Stimulated activated CD4-positive, alpha-beta T cell treated with anti-CD3 and anti-CD28 coated beads, Interleukin-15, amount 100 ng/mL, for 48 hours (primary cell): ENCODE data around the gene YIF1B.
A peak's percentile ranks its signal among the peaks of the same experiment; 100 is the strongest.
"Not testable (repeated sequence)": the region's sequence is repeated elsewhere in the genome, so short reads cannot be mapped to it uniquely, and the experiment has no call there.

Source experiments
- DNase-seq, 2 donors: peaks; one replicate each; pipeline ENCODE4 v3.0.0-alpha.2; 2020; ENCODE audit warnings: low read depth in 2 of 2

The YIF1B gene

GRCh38 chr19:38277549-38277948 lies 38.2 kb downstream of the YIF1B start:
- no peak for DNase-seq

- no peak for DNase-seq
Measured at GRCh38 chr19:38276942-38277517, 38.7 kb downstream of the YIF1B start.

DNA sequence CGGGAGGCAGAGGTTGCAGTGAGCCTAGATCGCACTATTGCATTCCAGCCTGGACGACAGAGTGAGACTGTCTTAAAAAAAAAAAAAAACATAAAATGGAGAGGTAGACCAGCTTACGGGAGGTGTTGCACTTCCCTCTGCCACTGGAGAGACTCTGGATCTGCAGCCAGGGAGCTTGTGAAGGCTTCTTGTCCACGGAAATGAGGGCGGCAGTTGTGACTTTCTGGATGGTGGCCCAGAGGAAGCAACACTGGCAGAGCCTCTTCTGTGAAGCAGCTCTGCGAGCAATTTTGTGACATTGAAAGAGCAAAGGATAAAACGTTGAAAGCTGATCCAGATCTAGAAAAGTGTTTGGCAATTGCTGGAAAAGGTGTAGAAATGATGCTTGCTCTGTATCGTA lies 41.0 kb downstream of the YIF1B start:
- no peak for DNase-seq

GRCh38 chr19:38273499-38273898 lies 42.2 kb downstream of the YIF1B start:
- no peak for DNase-seq

- no peak for DNase-seq
Measured at GRCh38 chr19:38270587-38271167, 45.1 kb downstream of the YIF1B start.

GRCh38 chr19:38268539-38268938 lies 47.2 kb downstream of the YIF1B start:
- no peak for DNase-seq

DNA sequence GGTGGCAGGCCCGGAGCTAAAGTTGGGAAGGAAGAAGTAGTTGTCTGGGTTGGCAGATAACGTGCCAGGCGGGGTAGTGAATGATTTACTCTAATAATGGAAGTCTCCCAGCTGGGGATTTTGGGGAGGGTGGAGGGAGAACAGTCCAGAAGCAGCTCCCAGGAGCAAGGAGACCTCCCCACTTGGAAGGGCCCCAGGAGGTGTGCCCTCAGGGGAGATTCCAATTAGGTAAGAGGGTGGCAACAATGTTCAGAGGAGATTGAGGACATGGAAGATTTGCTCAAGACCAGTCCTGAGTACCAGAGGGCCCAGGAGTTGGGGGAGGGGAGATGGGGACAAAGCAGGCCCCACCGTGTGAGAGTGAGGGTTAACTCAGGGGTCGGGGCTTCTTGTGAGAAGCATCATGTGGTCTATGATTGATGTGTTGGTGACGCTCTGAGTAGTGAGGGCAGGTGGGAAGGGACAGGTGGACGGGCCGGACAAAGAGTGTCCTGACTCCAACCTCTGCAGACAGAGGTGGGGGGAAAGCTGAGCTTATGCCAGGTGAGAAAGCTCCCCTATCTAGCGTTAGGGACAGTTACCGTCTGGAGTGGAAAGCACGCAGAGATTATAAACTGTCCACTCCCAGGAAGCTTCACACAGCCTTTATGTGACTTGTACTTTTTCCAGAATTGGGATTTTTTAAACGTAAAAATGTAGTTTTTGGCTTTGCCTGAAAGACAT lies 47.8 kb downstream of the YIF1B start:
- no peak for DNase-seq

GRCh38 chr19:38266981-38267597 lies 48.7 kb downstream of the YIF1B start:
- no peak for DNase-seq

- no peak for DNase-seq
Measured at GRCh38 chr19:38265921-38266429, 49.8 kb downstream of the YIF1B start.

DNA sequence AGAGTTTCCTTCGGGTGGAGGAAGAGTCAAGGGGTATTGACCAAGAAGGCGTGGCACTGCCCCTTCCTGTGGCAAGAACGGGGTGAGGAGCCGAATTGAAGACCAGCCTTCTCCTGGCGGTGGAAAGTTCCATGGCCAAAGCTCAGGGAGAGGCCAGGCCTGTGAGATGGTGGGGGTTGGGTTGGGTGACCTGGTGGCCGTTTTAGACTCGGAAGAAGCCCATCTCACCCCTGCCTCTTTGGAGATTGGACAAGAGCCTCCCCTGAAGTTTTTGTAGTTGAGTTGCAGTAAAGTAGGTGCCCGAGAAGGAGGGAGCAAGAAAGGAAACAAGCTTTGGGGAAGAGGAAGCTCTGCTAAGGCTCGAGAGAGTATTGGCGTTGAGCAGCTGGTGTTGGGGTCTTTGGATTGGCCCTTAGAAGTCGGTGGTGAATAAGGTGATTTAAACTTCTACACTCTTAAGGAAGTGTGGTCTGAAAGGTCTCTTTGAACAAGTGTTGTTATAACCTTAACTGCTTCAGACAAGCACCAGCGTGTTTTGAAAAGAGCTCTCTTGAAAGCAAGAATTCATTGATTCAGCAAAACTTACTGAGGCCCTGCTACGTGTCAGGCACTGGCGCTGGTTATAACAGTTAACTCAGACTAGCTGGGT lies 50.4 kb downstream of the YIF1B start:
- no peak for DNase-seq

- peak in 1 of 2 donors; percentile 31 for DNase-seq
Measured at GRCh38 chr19:38264486-38265212, 51.1 kb downstream of the YIF1B start, which contains the start of gene SPINT2. SPINT2 (plus strand) TSS chr19:38264573; CDS start chr19:38264893, 320 bp downstream.

DNA sequence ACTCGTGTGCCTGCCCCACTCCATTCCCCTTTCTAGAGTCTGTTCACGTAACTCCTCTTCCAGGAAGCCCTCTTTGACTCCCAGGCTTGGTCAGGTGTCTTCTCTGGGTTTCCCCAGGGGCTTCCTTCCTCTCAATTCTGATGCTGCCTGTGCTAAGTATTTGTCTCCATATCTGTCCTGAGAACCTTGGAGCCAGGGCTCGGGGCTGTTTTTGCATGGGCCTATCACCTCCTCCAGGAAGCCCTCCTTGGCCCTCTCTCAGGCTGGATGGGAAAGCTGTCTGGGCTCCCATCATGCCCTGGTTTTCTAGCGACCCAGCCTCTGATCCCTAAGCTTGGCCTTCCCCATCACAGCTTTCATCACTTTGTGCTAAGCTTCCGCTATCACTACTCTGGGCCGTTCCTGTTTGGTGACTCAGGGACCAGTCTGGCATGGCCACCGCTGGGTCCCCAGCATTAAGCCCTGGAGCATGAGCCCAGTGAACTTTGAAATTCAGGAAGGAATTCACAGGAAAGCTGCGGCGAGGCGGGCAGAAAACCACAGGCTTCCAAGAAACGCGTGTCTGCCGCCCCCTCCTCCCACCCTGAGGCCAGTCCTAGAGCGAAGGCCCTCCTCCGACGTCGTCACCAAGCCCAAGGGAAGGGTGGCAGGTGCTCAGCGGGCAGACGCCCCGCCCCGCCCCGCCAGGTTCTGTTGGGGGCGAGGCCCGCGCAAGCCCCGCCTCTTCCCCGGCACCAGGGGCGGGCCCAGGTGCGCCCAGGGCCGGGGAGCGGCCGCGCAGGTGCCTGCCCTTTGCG lies 51.9 kb downstream of the YIF1B start:
- peak; percentile 75 to 79 for DNase-seq

DNA sequence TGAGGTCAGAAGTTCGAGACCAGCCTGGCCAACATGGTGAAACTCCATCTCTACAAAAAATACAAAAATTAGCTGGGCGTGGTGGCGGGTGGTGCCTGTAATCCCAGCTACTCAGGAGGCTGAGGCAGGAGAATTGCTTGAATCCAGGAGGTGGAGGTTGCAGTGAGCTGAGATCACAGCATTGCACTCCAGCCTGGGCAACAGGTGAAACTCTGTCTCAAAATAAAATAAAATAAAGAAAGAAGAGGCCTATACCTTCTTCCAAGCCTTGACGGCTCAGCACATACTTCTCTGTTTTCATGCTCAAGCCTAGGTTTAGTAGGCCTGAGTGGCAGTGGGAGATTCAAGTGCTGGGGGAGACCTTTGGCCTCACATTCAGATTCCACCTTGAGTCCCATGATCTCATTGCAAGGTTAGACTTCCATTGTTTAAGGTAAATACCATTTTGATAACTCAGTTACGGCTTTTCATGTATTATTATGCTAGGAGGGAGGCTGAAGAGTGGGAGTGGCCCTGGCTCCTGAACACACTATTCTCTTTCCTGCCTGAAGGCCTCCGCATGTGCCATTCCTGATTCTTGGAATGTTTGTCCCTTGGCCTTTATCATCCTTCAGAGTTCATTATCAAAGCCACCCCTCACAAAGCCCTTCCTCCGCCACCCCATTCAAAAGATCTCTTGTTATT lies 53.0 kb downstream of the YIF1B start:
- DNase-seq: no peak

DNA sequence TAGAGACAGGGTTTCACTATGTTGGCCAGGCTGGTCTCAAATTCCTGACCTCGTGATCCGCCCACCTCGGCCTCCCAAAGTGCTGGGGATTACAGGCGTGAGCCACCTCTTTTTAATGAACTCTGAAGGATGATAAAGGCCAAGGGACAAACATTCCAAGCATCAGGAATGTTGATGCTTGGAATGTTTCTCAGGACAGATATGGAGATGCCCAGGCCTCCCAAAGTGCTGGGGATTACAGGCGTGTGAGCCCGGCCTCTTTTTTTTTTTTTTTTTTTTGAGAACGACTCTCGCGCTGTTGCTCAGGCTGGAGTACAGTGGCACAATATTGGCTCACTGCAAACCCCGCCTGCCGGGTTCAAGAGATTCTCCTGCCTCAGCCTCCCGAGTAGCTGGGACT lies 53.8 kb downstream of the YIF1B start:
- DNase-seq: not testable (repeated sequence)

GRCh38 chr19:38255383-38256014 lies 60.2 kb downstream of the YIF1B start:
- DNase-seq: no peak

DNA sequence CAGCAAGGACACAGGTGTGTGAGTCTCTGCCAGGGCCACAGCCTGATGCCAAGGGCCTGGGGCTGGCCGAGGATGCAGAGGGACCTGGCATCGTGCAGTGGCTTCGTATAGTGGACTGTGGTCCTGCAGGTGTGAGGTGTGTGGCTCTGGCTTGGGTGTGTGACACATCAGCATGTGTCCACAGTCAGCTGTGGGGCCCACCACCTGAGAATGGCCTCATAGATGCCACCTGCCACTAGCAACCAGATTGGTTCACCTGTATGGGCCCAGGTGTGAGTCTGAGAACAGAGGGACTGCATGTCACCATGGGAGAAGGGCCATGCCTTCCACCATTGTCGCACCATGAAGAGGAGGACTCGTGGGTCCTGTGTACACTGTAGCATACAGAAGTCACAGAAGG lies 62.0 kb downstream of the YIF1B start:
- DNase-seq: no peak
